ENCODE data around the gene TNC.

The TNC gene

DNA sequence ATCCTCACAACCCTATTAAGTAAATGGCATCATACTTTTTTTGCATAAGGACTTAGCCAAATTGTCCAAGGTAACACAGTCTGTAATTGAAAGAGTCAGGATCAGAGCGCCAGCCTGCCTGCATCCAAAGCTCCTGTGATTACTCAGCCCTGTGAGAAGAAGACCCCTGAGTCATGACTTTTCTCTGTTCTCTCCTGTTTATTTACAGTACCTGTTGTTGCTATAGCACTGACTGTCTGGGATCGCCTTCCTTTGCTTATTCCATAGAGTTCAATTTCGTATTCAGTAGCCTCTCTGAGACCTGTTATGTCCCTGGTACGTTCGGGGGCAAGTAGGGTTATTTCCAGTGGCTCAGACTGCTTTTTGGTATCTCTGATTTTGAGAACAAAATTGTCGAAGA is 71.8 kb downstream of the TNC start:
- Histone ChIP-seq H3K9me3 (ENCODE audit: control insufficient read depth in 1 of 2, low read length in 2 of 2) (no peaks in the 10 kb centered on the region), H3K36me3 (ENCODE audit: control insufficient read depth in 1 of 2, insufficient read depth in 2 of 2, low read length in 2 of 2) (peaks cover 4 to 34% of the 10 kb centered on the region in 2 donors), H3K27me3 (ENCODE audit: low read depth, low read length) (no peaks in the 10 kb centered on the region), H3K4me3 (ENCODE audit: low read depth in 1 of 2, low read length in 2 of 2) (no peak overlapping the region), H3K27ac (ENCODE audit: low read length) (no peak overlapping the region), H3K4me1 (ENCODE audit: control insufficient read depth in 1 of 2, insufficient read depth in 2 of 2, low read length in 2 of 2) (peaks cover 0 to 35% of the 10 kb centered on the region in 2 donors)

DNA sequence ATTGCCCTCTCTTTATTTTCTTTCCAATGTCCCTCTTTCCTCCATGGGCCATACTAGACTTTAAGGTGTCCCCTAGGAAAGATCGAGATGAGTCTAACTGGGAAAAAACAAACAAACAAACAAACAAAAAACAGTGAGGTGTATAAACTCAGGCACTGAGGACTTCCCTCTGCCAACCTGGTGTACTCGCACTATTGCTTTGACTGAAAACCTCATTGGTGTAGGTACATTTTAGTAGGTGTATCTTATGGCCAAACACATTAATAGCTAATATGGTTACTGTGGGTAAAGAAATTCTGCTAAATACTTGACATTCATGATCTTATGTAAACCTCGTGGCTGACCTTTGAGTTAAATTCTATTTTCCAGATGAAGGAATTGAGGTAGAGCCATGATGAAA is 74.3 kb downstream of the TNC start:
- H3K27me3 ChIP-seq (ENCODE audit: low read depth, low read length), result no peaks in the 10 kb centered on the region
- no peaks in the 10 kb centered on the region for H3K9me3 ChIP-seq (ENCODE audit: control insufficient read depth in 1 of 2, low read length in 2 of 2)
- H3K4me1 ChIP-seq (ENCODE audit: control insufficient read depth in 1 of 2, insufficient read depth in 2 of 2, low read length in 2 of 2), result peaks cover 0 to 55% of the 10 kb centered on the region in 2 donors
- peaks cover 20 to 30% of the 10 kb centered on the region in 2 donors for H3K36me3 ChIP-seq (ENCODE audit: control insufficient read depth in 1 of 2, insufficient read depth in 2 of 2, low read length in 2 of 2)
- no peak overlapping the region for H3K27ac ChIP-seq (ENCODE audit: low read length)
- no peak overlapping the region for H3K4me3 ChIP-seq (ENCODE audit: low read depth in 1 of 2, low read length in 2 of 2)

DNA sequence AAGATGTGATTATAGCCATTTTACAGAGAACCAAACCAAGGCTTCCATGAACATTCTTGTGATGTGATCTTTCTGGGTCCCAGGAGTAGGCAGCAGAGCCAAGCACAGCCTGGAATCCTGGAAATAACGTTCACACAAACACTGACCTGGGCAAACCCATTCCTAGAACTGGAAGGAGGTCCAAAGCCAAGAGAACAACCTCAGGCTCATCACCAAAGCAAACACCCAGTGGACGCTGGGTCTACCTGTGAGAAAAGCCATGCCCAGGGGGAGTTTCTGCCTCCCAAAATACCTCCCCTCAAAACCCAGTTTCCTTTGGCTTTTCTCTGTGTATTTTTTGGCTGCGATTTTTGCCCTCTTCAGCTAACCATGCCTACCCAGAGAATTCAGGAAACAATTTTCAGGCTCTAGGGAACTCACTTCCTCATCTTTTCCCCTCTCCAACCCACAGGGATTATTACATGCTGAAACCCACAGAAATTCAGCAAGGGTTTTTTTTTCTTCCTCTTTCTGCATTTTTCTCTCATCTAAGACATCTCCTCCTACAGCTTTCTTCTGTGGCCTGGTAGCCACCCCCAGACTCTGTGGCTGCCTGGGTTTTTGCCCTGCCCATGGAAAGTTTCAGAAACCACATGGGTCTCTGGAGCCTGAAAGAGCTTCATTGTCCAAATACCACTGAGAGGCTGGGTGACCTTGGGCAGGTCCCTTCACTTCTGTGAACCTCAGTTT is 75.0 kb downstream of the TNC start:
- H3K9me3 ChIP-seq (ENCODE audit: control insufficient read depth in 1 of 2, low read length in 2 of 2), result no peaks in the 10 kb centered on the region
- H3K4me3 ChIP-seq (ENCODE audit: low read depth in 1 of 2, low read length in 2 of 2), result no peak overlapping the region
- H3K27me3 ChIP-seq (ENCODE audit: low read depth, low read length), result no peaks in the 10 kb centered on the region
- H3K27ac ChIP-seq (ENCODE audit: low read length), result no peak overlapping the region
- peaks cover 20 to 30% of the 10 kb centered on the region in 2 donors for H3K36me3 ChIP-seq (ENCODE audit: control insufficient read depth in 1 of 2, insufficient read depth in 2 of 2, low read length in 2 of 2)
- H3K4me1 ChIP-seq (ENCODE audit: control insufficient read depth in 1 of 2, insufficient read depth in 2 of 2, low read length in 2 of 2), result peaks cover 5 to 60% of the 10 kb centered on the region in 2 donors

DNA sequence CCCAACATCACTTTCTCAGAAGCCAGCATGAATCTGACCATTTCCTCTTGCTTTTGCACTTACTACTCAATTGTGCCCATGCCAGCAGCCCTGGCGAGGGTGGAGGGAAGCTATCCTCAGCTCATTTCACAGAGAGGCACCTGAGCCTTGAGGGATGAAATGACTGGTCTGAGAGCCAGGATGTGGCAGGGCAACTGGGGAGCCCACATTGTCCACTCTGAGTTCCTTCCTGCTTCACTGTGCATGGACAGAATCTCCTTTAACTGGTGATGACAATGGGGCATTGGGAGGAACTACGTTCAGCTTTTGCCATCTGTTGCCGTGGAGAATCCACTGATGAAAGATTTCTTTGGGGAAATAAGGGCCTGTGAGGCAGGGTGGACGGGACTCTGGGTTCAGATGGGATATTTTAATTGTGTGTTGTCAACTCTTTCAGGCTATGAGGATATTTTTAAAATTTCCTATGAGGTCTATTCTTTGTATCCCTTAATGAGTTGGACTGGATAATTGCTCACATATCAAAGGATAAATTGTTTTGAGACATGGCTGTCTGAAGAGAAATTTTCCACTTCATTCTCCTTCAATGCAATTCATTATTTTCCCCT is 78.3 kb downstream of the TNC start:
- peaks cover 19 to 61% of the 10 kb centered on the region in 2 donors for H3K4me1 ChIP-seq (ENCODE audit: control insufficient read depth in 1 of 2, insufficient read depth in 2 of 2, low read length in 2 of 2)
- no peaks in the 10 kb centered on the region for H3K27me3 ChIP-seq (ENCODE audit: low read depth, low read length)
- H3K9me3 ChIP-seq (ENCODE audit: control insufficient read depth in 1 of 2, low read length in 2 of 2), result no peaks in the 10 kb centered on the region
- H3K36me3 ChIP-seq (ENCODE audit: control insufficient read depth in 1 of 2, insufficient read depth in 2 of 2, low read length in 2 of 2), result peaks cover 19 to 20% of the 10 kb centered on the region in 2 donors
- no peak overlapping the region for H3K4me3 ChIP-seq (ENCODE audit: low read depth in 1 of 2, low read length in 2 of 2)
- peak overlapping the region; percentile 50 for H3K27ac ChIP-seq (ENCODE audit: low read length)

DNA sequence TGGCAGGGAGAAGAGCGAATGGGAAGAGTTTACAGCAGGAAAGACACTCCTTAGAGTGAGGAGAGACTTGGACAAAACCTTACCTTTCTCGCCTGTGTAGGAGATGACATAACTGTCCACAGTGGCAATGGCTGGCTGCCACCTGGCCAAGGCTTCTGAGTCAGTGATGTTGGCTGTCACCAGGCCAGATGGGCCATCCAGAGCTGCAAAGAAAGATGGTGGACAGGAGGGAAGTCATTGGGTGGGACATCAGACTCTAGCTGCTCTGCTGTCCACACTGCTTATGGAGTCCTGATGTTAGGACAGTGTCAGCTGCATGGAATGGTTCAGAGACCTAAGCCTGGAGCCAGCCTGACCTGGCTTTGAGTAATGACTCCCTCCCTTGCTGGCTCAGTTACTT is 79.8 kb downstream of the TNC start:
- Histone ChIP-seq H3K4me1 (ENCODE audit: control insufficient read depth in 1 of 2, insufficient read depth in 2 of 2, low read length in 2 of 2) (peaks cover 19 to 55% of the 10 kb centered on the region in 2 donors), H3K4me3 (ENCODE audit: low read depth in 1 of 2, low read length in 2 of 2) (no peak overlapping the region), H3K27ac (ENCODE audit: low read length) (peak overlapping the region; percentile 29), H3K9me3 (ENCODE audit: control insufficient read depth in 1 of 2, low read length in 2 of 2) (no peaks in the 10 kb centered on the region), H3K36me3 (ENCODE audit: control insufficient read depth in 1 of 2, insufficient read depth in 2 of 2, low read length in 2 of 2) (peaks cover 18 to 20% of the 10 kb centered on the region in 2 donors), H3K27me3 (ENCODE audit: low read depth, low read length) (no peaks in the 10 kb centered on the region)

DNA sequence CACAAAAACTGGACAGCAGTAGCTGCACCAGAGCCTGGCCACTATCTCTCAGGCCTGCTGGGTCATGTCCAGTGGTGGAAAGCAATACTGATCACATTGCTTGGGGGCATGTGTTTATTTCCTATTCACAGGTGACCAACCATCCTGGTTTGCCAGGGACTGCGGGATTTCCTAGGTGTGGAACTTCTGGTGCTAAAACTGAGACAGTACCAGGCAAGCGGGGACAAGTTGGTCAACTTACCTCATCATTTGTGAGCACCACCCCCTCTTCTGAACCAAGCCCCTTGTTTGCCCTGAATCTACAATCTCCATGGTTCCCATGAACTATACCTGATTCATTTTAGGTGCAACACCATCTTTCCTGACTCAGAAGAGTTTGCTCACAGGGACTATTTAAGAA is 81.3 kb downstream of the TNC start:
- Histone ChIP-seq H3K27me3 (ENCODE audit: low read depth, low read length) (no peaks in the 10 kb centered on the region), H3K36me3 (ENCODE audit: control insufficient read depth in 1 of 2, insufficient read depth in 2 of 2, low read length in 2 of 2) (peaks cover 13 to 16% of the 10 kb centered on the region in 2 donors), H3K9me3 (ENCODE audit: control insufficient read depth in 1 of 2, low read length in 2 of 2) (no peaks in the 10 kb centered on the region), H3K27ac (ENCODE audit: low read length) (peak overlapping the region; percentile 82), H3K4me3 (ENCODE audit: low read depth in 1 of 2, low read length in 2 of 2) (no peak overlapping the region), H3K4me1 (ENCODE audit: control insufficient read depth in 1 of 2, insufficient read depth in 2 of 2, low read length in 2 of 2) (peaks cover 19 to 49% of the 10 kb centered on the region in 2 donors)

DNA sequence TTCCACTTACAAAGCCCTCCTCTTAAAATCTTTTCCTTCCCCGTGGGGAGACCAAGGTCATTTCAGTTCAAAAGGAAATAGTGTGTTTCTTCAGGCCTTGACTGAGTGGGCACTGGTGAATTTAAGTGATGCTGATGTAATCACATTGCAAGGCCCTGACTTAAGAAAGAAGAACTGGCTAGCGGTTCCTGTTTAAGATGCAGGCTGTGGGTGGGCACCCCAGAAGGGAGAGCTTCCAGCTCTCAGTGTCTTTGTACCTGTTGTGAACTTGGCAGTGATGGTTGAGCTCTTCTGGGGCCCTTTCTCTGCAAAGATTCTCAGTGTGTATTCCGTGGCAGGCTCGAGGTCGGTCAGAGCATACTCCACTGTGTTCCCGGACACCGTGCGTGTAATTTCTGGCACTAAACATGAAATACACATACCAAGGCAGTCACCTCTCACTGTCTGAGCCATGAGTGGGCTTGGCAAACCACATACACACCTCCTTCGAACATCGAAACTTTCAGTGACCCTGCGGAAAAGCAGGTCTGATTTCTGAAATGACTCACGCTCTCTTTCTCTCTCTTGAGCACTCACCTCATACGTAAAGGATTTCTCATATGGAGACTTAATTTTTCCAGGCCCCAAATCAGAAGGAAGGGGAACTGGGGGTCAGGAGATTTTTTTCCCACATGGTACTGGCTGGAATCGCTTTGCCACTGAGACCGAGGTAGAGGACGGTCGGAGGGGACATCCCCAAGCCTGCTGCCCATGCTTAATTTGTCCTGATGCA is 81.9 kb downstream of the TNC start:
- Histone ChIP-seq H3K9me3 (ENCODE audit: control insufficient read depth in 1 of 2, low read length in 2 of 2) (no peaks in the 10 kb centered on the region), H3K36me3 (ENCODE audit: control insufficient read depth in 1 of 2, insufficient read depth in 2 of 2, low read length in 2 of 2) (peaks cover 19 to 21% of the 10 kb centered on the region in 2 donors), H3K27ac (ENCODE audit: low read length) (peak overlapping the region; percentile 82), H3K4me1 (ENCODE audit: control insufficient read depth in 1 of 2, insufficient read depth in 2 of 2, low read length in 2 of 2) (peaks cover 19 to 47% of the 10 kb centered on the region in 2 donors), H3K4me3 (ENCODE audit: low read depth in 1 of 2, low read length in 2 of 2) (no peak overlapping the region), H3K27me3 (ENCODE audit: low read depth, low read length) (no peaks in the 10 kb centered on the region)

DNA sequence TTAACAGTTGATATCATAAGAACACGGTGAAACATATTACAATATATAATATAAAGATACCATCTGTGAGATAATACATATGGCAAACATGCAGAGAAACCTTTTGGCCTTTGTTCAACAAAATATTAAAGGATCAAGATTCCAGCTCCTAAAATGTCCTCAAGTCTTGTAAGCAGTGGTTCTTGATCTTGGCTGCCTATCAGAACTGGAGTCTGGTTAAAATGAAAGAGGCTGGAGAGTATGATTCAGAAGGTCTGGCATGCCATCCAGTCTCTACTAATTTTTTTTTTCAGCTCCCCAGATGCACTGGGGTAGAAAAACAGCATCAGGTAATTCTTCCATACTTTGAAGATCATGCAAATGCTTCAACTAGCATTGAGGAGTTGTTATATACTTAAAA is 83.2 kb downstream of the TNC start:
- Histone ChIP-seq H3K4me3 (ENCODE audit: low read depth in 1 of 2, low read length in 2 of 2) (no peak overlapping the region), H3K36me3 (ENCODE audit: control insufficient read depth in 1 of 2, insufficient read depth in 2 of 2, low read length in 2 of 2) (peaks cover 21 to 31% of the 10 kb centered on the region in 2 donors), H3K27me3 (ENCODE audit: low read depth, low read length) (no peaks in the 10 kb centered on the region), H3K9me3 (ENCODE audit: control insufficient read depth in 1 of 2, low read length in 2 of 2) (no peaks in the 10 kb centered on the region), H3K4me1 (ENCODE audit: control insufficient read depth in 1 of 2, insufficient read depth in 2 of 2, low read length in 2 of 2) (peaks cover 19 to 40% of the 10 kb centered on the region in 2 donors), H3K27ac (ENCODE audit: low read length) (peak overlapping the region; percentile 82)

DNA sequence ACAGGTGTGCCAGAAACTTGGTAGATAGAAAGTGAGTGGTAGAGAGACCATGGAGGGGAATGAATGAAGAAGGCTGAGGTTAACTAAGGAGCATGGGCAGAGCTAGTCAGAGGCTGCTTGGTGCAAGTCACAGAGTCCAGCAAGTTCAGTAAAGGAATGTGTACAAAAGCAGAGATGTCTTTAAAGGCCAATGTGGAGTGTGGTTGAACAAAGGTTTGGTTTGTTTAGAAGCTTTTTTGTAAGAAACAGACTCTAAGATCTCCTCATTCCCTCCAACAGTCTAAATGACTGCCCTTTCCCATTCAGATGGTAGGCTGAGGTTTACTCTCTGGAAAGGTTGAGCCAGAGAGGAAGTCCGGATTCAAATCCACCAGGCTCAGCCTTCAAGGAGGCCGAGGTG is 84.2 kb downstream of the TNC start:
- H3K27ac ChIP-seq (ENCODE audit: low read length), result no peak overlapping the region

DNA sequence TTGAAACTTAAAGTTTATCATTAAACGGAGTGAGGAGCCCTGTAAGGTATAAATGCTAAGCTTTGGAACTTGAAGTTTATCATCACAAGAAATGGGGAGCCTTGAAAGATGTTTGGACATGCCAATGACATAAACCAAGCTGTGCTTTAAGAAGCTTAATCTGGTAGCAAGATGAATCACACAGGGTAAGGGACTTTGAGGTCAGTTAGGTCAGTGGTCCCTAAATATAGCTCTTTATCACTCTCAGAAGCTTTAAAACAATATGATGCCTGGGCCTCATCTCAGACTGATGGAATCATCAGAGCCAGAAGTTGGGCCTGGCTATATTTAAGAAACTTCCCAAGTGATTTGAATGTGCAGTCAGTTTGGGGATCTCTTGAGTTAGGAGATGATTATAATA is 85.7 kb downstream of the TNC start:
- H3K4me1 ChIP-seq (ENCODE audit: control insufficient read depth in 1 of 2, insufficient read depth in 2 of 2, low read length in 2 of 2), result peaks cover 14 to 23% of the 10 kb centered on the region in 2 donors
- no peaks in the 10 kb centered on the region for H3K27me3 ChIP-seq (ENCODE audit: low read depth, low read length)
- H3K9me3 ChIP-seq (ENCODE audit: control insufficient read depth in 1 of 2, low read length in 2 of 2), result no peaks in the 10 kb centered on the region
- H3K4me3 ChIP-seq (ENCODE audit: low read depth in 1 of 2, low read length in 2 of 2), result no peak overlapping the region
- no peak overlapping the region for H3K27ac ChIP-seq (ENCODE audit: low read length)
- H3K36me3 ChIP-seq (ENCODE audit: control insufficient read depth in 1 of 2, insufficient read depth in 2 of 2, low read length in 2 of 2), result peaks cover 21 to 37% of the 10 kb centered on the region in 2 donors

More for the DNA sequence above, 84.2 kb downstream of the TNC start:
- Histone ChIP-seq H3K4me1 (ENCODE audit: control insufficient read depth in 1 of 2, insufficient read depth in 2 of 2, low read length in 2 of 2) (peaks cover 19 to 30% of the 10 kb centered on the region in 2 donors), H3K9me3 (ENCODE audit: control insufficient read depth in 1 of 2, low read length in 2 of 2) (no peaks in the 10 kb centered on the region), H3K36me3 (ENCODE audit: control insufficient read depth in 1 of 2, insufficient read depth in 2 of 2, low read length in 2 of 2) (peaks cover 16 to 32% of the 10 kb centered on the region in 2 donors), H3K27me3 (ENCODE audit: low read depth, low read length) (no peaks in the 10 kb centered on the region), H3K4me3 (ENCODE audit: low read depth in 1 of 2, low read length in 2 of 2) (no peak overlapping the region)

DNA sequence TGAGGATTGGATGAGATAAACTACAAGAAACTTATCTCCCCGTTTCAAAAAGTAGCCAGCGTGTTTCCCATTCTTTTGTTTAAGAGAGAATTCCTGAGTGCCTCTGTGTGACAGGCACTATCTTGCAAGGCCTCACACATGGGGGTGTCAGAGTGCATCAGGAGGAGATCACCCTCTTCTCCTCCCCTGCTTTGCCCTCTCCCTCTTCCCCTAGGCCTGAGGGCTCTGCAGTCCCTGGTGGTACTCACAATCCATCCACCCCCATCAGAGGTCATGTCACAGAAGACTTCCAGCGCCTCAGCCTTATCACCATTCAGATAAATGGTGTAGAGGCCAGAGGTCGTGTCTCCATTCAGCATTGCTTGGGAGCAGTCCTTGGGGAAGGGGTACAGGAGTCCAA is 88.0 kb downstream of the TNC start:
- Histone ChIP-seq H3K4me1 (ENCODE audit: control insufficient read depth in 1 of 2, insufficient read depth in 2 of 2, low read length in 2 of 2) (peaks cover 0 to 7% of the 10 kb centered on the region in 2 donors), H3K4me3 (ENCODE audit: low read depth in 1 of 2, low read length in 2 of 2) (no peak overlapping the region), H3K36me3 (ENCODE audit: control insufficient read depth in 1 of 2, insufficient read depth in 2 of 2, low read length in 2 of 2) (peaks cover 21 to 51% of the 10 kb centered on the region in 2 donors), H3K27me3 (ENCODE audit: low read depth, low read length) (no peaks in the 10 kb centered on the region), H3K27ac (ENCODE audit: low read length) (no peak overlapping the region), H3K9me3 (ENCODE audit: control insufficient read depth in 1 of 2, low read length in 2 of 2) (no peaks in the 10 kb centered on the region)
